GM21737 (cell line): ENCODE measurements around the gene PHLPP2.
A peak's percentile ranks its signal among the peaks of the same experiment; 100 is the strongest.
"Not testable (repeated sequence)": the region's sequence is repeated elsewhere in the genome, so short reads cannot be mapped to it uniquely, and the experiment has no call there.

Experiments used
- ATAC-seq: cut with Tn5 transposase; IDR thresholded peaks from one replicate; pipeline ENCODE4 v1.9.1; 2021; ENCODE audit warnings: mild to moderate bottlenecking, moderate library complexity; ENCODE audit not compliant: unreplicated experiment

The PHLPP2 gene

GRCh38 chr16:71623597-71623996, 100.9 kb downstream of the PHLPP2 start:
- no peak for ATAC-seq

- ATAC-seq, result no peak
Measured at GRCh38 chr16:71622088-71622487, 102.4 kb downstream of the PHLPP2 start.

GRCh38 chr16:71618429-71618828, 106.1 kb downstream of the PHLPP2 start:
- ATAC-seq, result no peak

GRCh38 chr16:71614956-71615355, 109.5 kb downstream of the PHLPP2 start:
- ATAC-seq, result not testable (repeated sequence)

GRCh38 chr16:71610936-71611871, 113.3 kb downstream of the PHLPP2 start:
- ATAC-seq, result peak; percentile 55

GRCh38 chr16:71610447-71610846, 114.1 kb downstream of the PHLPP2 start:
- ATAC-seq, result no peak

GRCh38 chr16:71609066-71609465, 115.4 kb downstream of the PHLPP2 start:
- no peak for ATAC-seq

GRCh38 chr16:71600822-71601221, 123.7 kb downstream of the PHLPP2 start:
- no peak for ATAC-seq

- ATAC-seq, result not testable (repeated sequence)
Measured at GRCh38 chr16:71598426-71598825, 126.1 kb downstream of the PHLPP2 start.

GRCh38 chr16:71595340-71595826, 129.1 kb downstream of the PHLPP2 start:
- ATAC-seq, result not testable (repeated sequence)
